ENCODE measurements around the gene PPP6R1.

Gene PPP6R1

GRCh38 chr19:55257461-55258420 lies 1.1 kb downstream of the PPP6R1 start:
- DNase-seq (ENCODE audit: low read depth), result no peak

GRCh38 chr19:55256562-55257460 lies 2.0 kb downstream of the PPP6R1 start:
- no peak for DNase-seq (ENCODE audit: low read depth)

- no peak for DNase-seq (ENCODE audit: low read depth)
Observed at GRCh38 chr19:55255618-55256423, 3.0 kb downstream of the PPP6R1 start.

- DNase-seq (ENCODE audit: low read depth), result no peak
Observed at GRCh38 chr19:55254625-55254977, 4.2 kb downstream of the PPP6R1 start.

- DNase-seq (ENCODE audit: low read depth), result no peak
Observed at GRCh38 chr19:55253842-55254624, 4.8 kb downstream of the PPP6R1 start.

GRCh38 chr19:55252760-55253663 lies 5.8 kb downstream of the PPP6R1 start:
- no peak for DNase-seq (ENCODE audit: low read depth)

- no peak for DNase-seq (ENCODE audit: low read depth)
Observed at GRCh38 chr19:55251341-55252081, 7.3 kb downstream of the PPP6R1 start.

- no peak for DNase-seq (ENCODE audit: low read depth)
Observed at GRCh38 chr19:55250262-55251036, 8.4 kb downstream of the PPP6R1 start.

GRCh38 chr19:55249841-55250240 lies 9.0 kb downstream of the PPP6R1 start:
- no peak for DNase-seq (ENCODE audit: low read depth)

- DNase-seq (ENCODE audit: low read depth), result no peak
Observed at GRCh38 chr19:55248704-55249103, 10.1 kb downstream of the PPP6R1 start.

- DNase-seq (ENCODE audit: low read depth), result no peak
Observed at GRCh38 chr19:55248166-55248675, 10.6 kb downstream of the PPP6R1 start.

GRCh38 chr19:55247621-55248099 lies 11.2 kb downstream of the PPP6R1 start:
- peak; percentile 9 for DNase-seq (ENCODE audit: low read depth)

- DNase-seq (ENCODE audit: low read depth), result no peak
Observed at GRCh38 chr19:55246462-55247451, 12.1 kb downstream of the PPP6R1 start.

- DNase-seq (ENCODE audit: low read depth), result no peak
Observed at GRCh38 chr19:55245236-55245904, 13.4 kb downstream of the PPP6R1 start.

GRCh38 chr19:55244004-55244680 lies 14.7 kb downstream of the PPP6R1 start:
- no peak for DNase-seq (ENCODE audit: low read depth)

GRCh38 chr19:55242517-55242916 lies 16.3 kb downstream of the PPP6R1 start:
- DNase-seq (ENCODE audit: low read depth), result no peak

All from fibroblast of the conjunctiva (primary cell).